Medulla oblongata (tissue), 1 donor: ENCODE data around the gene GPBAR1.

ENCODE experiments used
- DNase-seq: peaks from one replicate; pipeline ENCODE4 v3.0.0-alpha.2; 2015; ENCODE audit errors: extremely low spot score

GPBAR1 gene, protein sequence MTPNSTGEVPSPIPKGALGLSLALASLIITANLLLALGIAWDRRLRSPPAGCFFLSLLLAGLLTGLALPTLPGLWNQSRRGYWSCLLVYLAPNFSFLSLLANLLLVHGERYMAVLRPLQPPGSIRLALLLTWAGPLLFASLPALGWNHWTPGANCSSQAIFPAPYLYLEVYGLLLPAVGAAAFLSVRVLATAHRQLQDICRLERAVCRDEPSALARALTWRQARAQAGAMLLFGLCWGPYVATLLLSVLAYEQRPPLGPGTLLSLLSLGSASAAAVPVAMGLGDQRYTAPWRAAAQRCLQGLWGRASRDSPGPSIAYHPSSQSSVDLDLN

DNA sequence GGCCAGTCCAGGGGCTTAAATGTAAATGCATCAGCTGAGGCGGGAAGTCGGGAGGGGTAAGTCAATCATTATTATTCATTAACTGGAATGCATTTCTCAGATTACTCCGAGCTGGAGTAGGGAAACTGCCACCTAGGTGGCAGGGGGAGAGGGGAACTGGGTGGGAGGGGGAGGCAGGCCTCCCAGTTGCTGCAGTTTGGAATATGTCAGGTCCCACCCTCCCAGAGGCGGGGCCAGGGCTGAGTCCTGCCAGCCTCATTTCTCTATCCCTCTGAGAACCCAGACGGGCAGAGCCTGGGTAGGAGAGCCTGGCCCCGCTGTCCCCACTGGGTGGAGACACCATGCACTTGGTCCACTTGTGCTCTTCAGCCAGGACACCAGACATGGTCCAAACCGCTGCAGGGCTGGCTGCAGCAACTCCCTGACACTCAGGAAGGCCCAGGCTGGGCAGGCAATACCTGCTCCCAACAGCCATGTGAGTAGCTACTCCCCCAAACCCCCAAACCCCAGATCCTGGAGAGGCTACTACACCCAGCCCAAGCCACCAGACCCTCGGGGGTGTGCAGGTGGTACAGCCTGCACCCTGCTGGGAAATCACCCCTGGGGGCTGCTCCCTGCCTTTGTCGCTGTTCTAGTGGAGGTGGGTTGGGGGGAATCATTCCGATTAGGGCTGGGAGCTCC is at the start of gene GPBAR1:
TSS of gene GPBAR1 (plus strand) at position 274 of the 681 bp plus-strand sequence. CDS start 1,710 bp downstream, outside the sequence.
- no peak for DNase-seq

DNA sequence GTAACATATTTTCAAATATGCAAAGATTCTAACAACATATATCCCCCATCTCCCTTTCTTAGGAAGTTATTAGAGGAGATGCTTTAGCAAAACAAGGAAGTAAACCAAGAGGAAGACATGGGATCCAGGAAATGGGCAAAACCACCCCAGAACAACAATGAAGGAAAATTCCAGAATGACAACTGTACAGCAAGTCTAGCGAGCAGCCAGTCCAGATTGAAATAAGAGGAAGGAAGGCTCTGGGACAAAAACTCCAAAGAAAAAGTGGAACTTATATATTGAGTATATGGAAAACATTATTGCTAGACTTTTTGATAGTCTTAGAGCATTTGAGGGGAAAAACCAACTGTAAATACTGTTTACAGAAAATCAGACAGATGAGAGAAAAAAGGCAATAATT is 46.7 kb upstream of the GPBAR1 start:
- no peak for DNase-seq

DNA sequence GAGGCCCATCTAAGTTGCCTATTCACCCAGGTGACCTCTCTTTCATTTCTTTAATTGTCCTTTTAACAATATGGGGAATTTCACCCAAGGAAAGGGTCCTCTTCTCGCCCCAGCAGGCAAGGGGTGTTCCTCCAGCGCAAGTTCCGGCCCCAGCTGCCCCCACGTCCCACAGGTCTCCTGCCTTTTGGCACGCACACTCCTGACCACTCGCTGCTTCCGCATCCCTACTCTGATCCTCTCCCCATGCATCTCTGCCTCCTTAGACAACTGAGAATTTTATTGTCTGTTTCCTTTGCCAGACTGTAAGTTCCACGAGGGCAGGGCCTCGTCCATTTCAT is 44.5 kb upstream of the GPBAR1 start:
- no peak for DNase-seq

DNA sequence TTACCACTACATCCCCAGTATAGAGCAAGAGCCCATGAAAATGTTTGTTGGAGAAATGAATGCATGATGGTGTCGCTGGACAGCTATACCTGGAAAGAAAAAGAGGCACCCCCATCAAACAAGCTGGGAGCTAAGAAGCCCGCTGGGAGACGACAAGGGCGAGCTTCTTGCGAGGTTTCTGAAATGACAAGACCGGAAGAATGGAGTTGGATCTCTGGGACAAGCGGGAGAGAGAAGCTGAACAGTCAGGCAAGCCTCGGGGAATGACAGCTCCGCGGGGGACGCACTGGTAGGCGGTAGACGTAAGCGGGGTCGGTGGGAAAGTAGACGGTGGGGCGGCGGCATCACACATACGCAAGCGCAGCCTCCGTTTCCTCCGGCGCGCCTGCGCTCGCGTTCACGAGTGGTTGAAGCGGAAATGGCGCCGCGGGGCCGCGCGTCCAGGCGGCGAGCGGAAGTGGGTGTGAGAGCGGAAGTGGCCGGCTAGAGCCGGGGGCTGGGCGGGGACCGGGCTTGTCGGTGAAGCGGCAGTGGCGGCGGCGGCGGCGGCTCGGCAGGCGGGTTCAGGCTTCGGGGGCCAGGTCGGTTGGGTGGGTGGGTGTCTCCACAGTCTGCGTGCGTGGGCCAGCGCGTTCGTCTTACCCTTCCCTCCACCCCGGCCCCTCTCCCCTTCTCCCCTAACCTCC is 44.0 kb upstream of the GPBAR1 start, which contains the start of gene ARPC2:
TSS of gene ARPC2 (plus strand) at position 516 of the 686 bp plus-strand sequence. CDS start 282 bp downstream, outside the sequence.
- DNase-seq: peak; percentile 95

DNA sequence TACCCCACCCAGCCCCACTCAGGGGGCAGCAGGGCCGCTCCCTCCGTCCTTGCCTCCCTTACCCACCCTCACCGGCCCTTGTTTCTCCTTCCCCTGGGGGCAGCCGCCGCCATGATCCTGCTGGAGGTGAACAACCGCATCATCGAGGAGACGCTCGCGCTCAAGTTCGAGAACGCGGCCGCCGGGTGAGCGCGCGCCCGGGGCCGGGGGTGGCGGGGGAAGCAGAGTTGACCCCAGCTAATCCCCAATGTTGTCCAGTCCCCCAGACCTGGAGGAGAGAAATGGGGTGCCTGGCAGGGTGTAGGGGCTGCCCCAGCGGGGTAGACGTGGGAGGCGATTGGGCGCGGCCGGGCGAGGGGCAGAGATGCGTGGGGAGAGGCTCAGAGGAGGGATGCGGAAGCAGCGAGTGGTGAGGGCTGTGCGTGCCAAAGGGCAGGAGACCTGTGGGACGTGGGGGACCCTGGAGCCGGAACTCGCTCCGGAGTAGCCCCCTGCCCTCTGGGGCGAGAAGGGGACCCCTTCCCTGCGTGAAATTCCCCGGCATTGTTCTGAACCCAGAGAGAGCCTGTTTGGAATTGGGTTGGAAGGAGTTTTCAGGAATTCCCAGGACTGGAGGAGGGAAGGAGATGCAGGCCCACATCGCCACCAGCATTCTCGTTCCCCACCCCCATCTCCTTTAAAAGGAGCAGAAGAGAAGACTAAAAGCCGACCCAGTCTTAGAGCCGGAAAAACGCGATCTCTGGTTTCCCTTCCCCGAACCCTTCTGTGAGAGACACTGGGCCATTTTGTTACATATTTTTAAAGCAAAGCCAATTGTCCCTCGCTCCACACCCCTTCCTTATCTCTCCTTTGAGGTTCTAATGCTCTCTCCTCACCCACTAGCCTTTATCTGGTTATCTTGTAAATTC is 43.2 kb upstream of the GPBAR1 start:
- peak; percentile 27 for DNase-seq

DNA sequence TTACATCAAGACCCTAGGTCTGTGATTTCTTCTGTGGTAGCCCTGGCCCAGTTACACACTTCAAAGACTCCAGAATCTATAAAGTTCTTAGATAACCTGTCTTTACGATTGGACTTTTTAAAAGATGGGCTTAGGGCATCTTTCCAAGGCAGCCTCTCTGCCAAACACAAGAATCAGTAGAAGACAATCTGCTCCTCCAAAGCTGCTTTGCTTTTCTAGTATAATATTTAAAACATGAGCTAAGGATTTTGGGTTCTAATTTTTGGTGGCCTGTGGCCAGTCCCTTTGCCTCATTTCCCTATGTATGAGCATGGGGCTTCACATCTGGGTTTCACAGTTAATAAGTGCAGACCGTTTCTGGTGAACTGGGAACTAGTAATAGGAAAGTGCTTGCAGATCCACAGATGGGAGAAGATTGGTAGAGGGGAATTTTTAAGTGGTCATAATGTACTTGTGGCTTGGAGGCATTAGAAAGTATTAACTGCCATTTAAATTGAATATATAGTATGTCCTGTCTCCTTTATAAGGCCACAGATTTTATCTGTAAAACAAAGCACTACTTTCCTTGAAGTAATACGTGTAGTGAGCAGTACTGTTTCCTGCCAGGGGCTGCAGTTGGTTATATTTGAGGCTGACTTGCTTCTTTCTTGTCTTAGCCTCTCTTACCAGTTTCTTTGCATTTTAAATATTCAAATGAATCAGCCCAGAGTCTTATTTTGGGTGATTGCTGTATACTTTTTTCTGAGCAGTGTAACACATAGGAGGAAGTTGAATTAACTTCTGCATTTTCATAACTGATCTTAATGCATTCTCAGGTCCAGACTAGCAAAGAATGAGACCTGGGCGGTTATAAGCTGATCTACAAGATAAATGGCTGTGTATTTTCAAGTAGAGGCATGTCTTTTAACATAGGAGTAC is 42.3 kb upstream of the GPBAR1 start:
- peak; percentile 39 for DNase-seq

DNA sequence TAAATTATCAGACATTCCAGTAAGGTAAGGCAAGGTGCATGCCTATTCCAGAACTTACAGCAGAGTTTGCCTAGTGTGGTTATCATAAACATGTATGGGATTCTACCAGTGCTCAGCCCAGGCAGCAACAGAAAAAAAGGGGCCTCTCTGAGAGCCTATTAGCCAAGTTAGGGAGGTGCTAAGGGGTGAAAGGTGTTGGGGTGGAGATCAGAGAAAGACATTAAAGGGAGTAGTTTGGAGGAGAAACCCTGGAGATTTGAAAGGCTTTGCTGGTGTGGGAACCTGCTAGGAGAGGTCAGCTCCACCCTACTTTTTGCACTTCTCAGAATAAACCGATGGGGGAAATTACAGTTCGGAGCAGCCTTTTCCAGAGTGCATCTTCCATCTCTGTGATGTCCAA is 40.9 kb upstream of the GPBAR1 start:
- DNase-seq: no peak

DNA sequence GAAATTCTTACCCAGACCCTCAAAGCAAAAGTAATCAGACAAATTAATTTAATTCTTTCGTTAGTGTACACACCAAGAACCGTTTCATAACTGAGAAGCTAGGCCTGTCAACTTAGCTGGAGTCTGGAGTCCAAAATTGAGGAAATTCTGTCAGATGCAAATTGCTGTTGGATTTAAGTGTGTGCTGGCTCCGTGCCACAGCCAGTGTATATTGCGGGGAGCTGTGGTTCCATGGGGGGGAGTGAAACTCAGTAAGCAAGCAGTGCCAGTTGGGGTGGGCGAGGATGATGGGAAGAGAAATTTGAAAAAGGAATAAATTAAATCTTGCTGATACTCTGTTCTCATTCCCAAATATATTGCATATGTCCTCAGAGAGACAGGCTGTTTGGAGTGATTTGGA is 39.8 kb upstream of the GPBAR1 start:
- DNase-seq: no peak

DNA sequence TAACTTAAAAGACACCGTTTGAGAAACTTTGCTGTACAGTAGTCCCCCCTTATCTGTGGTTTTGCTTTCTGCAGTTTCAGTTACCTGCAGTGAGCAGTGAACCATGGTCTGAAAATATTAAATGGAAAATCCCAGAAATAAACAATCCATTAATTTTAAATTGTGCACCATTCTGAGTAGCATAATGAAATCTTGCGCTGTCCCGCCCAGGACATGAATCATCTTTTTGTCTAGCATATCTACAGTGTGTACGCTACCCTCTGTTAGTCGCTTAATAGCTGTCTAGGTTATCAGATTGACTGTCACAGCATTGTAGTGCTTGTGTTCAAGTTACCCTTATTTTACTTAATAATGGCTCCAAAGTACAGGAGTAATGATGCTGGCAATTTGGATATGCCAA is 37.8 kb upstream of the GPBAR1 start:
- no peak for DNase-seq

DNA sequence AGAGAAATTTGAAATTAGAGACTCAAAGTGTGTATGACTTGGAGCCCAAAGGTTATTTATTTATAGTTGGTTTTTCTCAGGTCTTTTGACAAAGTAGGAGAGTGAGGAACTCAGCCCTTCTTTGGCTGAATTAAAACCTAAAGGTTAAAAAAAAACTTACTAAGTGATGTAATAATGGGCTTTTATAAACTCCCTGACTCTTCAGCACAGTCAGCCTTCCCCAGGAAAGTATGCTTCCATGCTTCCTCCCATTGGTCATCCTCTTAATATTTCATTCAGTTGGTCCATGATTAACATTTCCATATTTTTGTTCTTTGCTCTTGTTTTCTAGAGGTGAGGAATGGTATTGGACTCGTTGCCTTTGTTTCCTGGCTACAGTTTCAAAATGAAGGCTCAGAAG is 36.6 kb upstream of the GPBAR1 start:
- no peak for DNase-seq

DNA sequence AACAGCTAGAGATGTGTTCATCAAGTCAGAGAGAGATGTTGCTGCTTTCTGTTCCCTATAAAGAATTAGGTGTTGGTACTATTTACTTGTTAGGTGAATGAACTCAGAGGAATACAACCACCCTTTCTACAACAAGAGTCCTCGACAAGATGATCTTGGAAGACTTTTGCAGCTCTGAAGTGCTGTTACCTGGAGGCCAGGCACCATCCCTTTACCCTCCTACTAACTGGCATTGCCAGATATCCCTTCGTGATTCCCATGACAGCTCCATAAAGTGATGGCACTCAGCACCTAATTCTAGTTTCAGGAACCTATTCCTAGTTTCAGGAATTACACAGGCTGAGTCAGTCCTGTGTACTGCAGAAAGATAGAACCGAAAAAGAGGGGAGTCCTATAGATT is 33.9 kb upstream of the GPBAR1 start:
- no peak for DNase-seq

DNA sequence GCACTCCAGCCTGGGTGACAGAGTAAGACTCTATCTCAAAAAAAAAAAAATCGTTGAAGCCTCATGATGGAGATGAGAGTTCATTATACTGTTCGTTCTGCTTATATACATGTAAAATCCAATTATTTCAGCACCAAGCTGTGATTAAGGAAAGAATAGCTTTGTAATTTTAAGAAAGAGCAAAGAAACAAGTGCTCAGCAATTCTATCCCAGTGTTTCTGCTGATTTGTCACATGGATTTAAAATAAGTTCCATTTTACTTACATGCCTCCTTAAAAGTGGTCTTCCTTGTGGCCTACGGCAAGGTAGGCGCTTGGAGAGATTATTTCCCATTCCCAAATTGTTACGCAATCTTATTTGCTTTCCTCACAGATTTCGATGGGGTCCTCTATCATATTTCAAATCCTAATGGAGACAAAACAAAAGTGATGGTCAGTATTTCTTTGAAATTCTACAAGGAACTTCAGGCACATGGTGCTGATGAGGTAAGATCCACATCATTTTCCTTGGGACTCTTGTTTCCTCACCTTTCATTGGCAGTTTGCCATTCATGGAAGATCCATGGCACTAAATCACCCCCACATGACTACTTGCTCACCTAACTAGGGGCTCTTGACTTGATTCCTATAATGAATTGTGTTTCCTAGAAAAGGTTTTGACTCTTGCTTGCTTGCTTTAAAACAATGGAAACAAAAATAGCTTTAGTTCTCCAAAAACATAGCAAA is 32.3 kb upstream of the GPBAR1 start:
- DNase-seq: no peak

DNA sequence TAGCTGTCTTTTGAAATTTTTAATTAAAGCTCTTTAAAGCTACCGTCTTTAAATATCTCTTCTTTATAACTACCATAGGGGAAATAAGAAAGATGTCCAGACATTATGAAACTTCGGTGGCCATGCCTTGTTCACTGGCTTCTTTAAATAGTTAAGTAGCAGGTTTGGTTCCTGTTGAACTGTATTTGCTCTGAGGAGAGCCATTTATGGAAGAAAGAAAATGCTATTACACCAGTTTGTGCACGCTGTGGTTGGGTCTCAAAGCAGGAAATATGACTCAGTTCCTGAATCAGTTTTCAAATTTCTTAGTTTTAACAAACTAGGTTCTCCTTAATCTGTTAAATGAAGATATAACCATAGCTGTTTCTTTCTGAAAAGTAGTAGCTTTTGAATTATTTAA is 31.6 kb upstream of the GPBAR1 start:
- DNase-seq: peak; percentile 58

DNA sequence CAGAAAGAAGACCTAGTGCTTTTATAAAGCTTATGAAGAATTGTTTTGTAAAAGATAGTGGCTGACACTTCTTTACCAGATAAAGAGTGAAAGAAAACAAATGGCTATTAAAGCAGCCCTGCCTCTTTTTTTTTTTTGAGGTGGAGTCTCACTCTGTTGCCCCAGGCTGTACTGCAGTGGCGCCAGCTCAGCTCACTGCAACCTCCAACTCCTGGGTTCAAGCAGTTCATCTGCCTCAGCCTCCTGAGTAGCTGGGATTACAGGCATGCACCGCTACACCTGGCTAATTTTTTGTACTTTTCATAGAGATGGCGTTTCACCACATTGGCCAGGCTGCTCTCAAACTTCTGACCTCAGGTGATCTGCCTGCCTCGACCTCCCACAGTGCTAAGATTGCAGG is 31.0 kb upstream of the GPBAR1 start:
- no peak for DNase-seq

DNA sequence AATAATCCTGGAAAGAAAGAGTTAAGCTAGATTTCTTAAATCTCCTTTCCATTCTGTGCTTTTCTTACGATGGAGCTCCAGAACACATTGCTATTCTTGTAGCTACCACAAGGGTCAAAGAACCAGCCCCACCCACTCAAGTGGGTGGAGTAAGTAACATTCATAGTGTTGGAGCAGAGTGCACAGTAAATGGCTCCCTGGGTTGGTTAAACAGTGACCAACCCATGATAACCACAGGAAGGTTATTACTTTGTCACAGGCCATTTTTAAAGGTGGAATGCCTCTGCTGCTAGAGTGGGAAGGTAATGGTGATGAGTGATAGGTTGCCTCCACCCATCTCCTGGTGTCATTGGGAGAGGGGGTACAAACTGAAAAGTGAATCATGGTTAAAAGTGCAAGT is 29.9 kb upstream of the GPBAR1 start:
- DNase-seq: no peak

DNA sequence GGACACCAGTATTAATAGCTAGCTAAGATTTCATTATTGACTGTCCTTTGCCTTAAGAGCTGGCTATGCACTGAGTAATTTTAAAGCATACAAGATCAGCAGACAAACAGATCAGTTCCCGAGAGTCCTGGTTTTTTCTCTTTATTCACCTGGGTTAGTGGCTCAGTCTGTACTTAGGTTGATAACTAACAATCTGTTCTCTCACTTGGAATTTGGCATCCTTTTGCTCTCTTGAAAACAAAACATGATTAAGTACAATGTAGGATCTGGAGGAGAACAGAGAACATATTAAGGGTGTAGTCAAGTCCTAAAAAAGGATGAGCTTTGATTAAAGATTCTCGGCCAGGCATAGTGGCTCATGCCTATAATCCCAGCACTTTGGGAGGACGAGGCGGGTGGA is 27.3 kb upstream of the GPBAR1 start:
- no peak for DNase-seq

DNA sequence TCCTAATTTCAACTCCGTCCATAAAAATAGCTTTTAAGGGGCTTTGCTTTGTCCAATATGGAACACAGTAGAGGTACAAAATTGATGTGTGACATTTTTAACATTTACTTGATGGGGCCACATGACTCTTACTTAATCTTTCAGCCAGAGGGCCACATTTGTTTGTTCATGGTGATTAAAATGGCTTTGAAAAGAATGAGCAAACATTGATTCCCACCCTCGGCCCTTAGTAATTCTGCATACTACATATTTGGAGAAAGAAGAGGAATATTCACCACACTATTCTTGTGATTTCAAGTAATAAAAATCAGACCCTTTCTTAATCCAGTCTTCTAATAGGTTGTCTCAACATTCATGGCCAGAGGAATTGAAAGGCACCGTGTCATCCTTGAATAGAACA is 26.3 kb upstream of the GPBAR1 start:
- no peak for DNase-seq

DNA sequence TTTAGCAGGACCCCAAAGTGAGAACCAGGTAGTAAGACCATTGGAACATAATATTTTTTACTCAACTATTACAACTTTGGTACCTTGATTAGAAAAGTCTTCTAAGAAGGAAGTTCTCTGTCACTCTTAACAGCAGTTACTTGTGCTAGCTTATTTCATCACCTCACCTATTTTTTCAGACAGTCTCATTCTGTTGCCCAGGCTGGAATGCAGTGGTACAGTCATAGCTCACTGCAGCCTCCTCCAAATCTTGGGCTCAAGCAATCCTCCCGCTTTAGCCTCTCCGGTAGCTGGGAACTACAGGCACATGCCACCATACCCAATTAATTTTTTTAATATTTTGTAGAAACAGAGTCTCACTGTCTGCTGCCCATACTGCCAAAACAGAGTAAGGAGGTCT is 25.8 kb upstream of the GPBAR1 start:
- DNase-seq: no peak

DNA sequence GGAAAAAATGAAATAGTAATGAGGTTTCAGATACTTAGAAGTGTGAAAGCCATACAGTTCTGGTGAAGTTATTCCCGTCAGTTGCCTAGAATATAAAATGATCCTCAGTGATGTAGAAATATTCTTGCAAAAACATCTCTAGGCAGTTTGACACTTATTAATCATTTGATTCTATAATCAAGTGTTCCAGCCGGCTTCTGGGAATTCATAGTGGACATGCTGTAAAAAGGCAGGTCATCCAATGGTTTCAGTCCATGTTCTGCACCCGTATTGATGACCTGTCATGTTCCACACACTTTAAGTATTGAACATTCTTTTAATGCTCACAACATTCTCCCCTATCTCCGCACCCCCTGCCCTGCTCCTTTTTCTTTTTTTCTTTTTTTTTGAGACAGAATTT is 24.0 kb upstream of the GPBAR1 start:
- no peak for DNase-seq

DNA sequence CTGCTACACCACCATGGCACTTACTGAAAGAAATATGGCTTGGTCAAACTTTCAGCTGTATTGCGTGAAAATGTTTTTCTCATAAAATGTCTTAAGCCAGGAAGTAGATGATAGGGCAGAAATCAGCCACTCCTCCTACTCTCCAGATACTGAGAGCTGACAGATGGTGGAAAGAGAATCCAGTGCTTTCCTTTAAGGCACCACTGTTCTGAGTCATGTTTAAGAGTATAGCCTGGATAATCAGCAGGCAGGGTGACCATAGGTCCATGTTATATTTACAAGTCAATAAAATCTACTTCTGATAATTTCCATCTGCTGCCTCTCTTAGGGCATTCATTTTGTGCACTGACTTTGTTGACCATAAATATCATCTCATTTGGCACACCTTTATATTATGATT is 21.9 kb upstream of the GPBAR1 start:
- no peak for DNase-seq
